WERI-Rb-1 (cell line): ENCODE measurements around the gene ANKH.

Experiments
- DNase-seq: peaks from one replicate; pipeline ENCODE4 v3.0.0-alpha.2; 2020
- H3K27ac ChIP-seq: fragments of 250-450 bp; sonication (Bioruptor Pico); 2 replicates; pipeline ENCODE4 v1.5.1; 2020; ENCODE audit warnings: mild to moderate bottlenecking, moderate library complexity
- H3K27me3 ChIP-seq: fragments of 250-450 bp; sonication (Bioruptor Pico); 2 replicates; pipeline ENCODE4 v1.5.1; 2021; ENCODE audit warnings: mild to moderate bottlenecking, low read depth, moderate library complexity; ENCODE audit not compliant: insufficient read depth, severe bottlenecking
- H3K36me3 ChIP-seq: fragments of 250-450 bp; sonication (Bioruptor Pico); 2 replicates; pipeline ENCODE4 v1.5.1; 2020; ENCODE audit warnings: mild to moderate bottlenecking, moderate library complexity
- H3K4me3 ChIP-seq: 2 replicates; pipeline ENCODE4 v1.5.1; 2011; ENCODE audit warnings: low read depth, mild to moderate bottlenecking, control low read depth, low read length
- H3K9me3 ChIP-seq: fragments of 250-450 bp; sonication (Bioruptor Pico); 2 replicates; pipeline ENCODE4 v1.5.1; 2021; ENCODE audit warnings: mild to moderate bottlenecking, moderate library complexity; ENCODE audit not compliant: severe bottlenecking
- TF ChIP-seq, protein P1 (sequence below): IDR thresholded peaks from 2 replicates; pipeline ENCODE4 v1.5.1; 2011; ENCODE audit warnings: low read depth, mild to moderate bottlenecking, control low read depth, inconsistent platforms, low read length

Gene ANKH

DNA sequence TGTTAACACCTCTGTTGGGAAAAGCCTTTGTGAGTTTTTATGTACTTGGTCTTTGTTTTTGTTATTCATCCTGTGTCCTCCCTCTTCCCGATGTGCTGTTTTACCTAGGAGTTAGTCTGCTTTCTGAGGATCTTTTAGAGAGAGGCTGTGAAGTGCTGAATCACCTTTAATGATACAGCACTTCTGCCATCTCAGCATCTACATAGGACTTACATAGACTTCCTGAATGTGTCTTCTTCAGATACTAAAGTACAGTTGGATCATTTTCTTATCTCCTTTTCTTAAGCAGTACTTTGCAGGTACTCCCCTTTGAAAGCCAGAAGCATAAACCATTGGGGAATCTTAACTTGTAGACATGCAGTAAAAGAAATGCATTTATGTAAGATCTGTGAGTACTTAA, 175.5 kb downstream of the ANKH start:
- DNase-seq: no peak
- H3K36me3 ChIP-seq: peaks cover 77% of the 10 kb centered on the region
- no peaks in the 10 kb centered on the region for H3K27me3 ChIP-seq
- H3K4me3 ChIP-seq: no peak overlapping the region
- no peaks in the 10 kb centered on the region for H3K9me3 ChIP-seq
- TF ChIP-seq, protein P1, sequence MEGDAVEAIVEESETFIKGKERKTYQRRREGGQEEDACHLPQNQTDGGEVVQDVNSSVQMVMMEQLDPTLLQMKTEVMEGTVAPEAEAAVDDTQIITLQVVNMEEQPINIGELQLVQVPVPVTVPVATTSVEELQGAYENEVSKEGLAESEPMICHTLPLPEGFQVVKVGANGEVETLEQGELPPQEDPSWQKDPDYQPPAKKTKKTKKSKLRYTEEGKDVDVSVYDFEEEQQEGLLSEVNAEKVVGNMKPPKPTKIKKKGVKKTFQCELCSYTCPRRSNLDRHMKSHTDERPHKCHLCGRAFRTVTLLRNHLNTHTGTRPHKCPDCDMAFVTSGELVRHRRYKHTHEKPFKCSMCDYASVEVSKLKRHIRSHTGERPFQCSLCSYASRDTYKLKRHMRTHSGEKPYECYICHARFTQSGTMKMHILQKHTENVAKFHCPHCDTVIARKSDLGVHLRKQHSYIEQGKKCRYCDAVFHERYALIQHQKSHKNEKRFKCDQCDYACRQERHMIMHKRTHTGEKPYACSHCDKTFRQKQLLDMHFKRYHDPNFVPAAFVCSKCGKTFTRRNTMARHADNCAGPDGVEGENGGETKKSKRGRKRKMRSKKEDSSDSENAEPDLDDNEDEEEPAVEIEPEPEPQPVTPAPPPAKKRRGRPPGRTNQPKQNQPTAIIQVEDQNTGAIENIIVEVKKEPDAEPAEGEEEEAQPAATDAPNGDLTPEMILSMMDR: no peak
- no peak overlapping the region for H3K27ac ChIP-seq

DNA sequence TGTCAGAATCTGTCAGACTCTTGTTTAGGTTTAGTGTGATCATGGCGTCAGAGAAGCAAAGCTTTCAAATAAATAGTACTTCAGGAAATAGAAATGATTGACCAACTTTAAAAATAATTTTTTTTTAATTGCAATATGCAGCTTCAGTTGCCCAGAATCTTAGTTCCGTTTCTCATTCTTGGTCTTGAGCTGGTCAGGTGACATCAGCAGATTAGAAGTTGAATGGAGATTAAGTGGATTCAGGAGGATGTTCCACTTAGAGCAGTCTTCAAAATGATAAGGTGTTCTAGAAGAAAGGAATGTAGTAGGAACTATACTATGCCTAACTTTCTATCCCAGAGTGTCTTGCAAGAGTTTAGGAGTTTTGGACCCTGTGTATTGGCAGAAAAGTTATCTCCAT, 176.4 kb downstream of the ANKH start:
- Histone ChIP-seq H3K9me3 (no peaks in the 10 kb centered on the region), H3K27me3 (no peaks in the 10 kb centered on the region), H3K4me3 (no peak overlapping the region), H3K27ac (no peak overlapping the region), H3K36me3 (peaks cover 86% of the 10 kb centered on the region)
- DNase-seq: no peak
- TF ChIP-seq, protein P1: no peak

DNA sequence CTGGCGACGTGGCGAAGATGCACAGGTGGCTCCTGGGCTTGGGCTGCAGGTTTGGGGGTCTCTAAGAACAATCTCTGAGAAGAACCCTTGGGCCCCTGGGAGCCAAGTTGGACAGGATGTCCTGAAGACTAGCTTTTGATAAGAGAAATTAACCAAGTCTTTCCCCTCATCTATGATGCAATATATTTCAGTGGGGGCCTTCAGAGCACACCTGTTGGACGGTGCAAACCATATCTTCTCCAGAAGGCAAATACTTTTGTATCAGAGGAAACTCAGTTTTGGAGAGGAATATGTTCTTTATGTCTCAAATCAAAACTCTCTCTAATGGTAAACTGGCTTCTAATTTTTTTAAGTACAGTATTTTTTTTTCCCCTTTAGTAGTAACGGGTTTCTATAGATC, 178.5 kb downstream of the ANKH start:
- H3K4me3 ChIP-seq: no peak overlapping the region
- TF ChIP-seq, protein P1: no peak
- H3K27me3 ChIP-seq: no peaks in the 10 kb centered on the region
- no peak for DNase-seq
- H3K36me3 ChIP-seq: peaks cover 87% of the 10 kb centered on the region
- H3K9me3 ChIP-seq: no peaks in the 10 kb centered on the region
- H3K27ac ChIP-seq: no peak overlapping the region

DNA sequence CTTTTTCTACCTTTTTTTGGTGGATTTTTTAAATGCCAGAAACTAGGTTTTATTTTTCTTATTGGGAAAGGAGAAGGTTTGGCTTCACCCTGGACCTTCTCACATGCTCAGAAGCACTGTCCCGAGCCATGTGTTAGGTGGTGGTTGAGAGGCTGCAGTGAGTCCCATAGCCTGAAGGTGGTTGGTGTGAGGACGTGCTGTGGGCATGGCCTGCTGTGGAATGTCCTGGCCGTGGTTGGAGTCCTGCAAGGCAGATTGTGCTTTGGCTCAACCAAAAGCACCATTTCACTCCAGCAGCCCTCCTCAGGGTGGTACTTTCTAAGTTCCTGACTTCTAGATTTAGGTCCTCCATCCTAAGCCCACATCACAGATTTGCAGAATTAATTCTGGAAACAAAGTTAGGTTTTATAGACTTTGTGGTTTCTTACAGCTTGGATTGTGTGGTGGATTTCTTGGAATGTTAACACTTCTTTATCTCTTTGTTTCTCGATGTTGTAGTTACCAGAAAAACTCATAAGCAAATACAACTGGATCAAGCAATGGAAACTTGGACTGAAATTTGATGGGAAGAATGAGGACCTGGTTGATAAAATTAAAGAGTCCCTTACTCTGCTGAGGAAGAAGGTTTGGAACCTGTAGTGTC, 184.4 kb downstream of the ANKH start:
- H3K36me3 ChIP-seq: peaks cover 67% of the 10 kb centered on the region
- no peak for DNase-seq

DNA sequence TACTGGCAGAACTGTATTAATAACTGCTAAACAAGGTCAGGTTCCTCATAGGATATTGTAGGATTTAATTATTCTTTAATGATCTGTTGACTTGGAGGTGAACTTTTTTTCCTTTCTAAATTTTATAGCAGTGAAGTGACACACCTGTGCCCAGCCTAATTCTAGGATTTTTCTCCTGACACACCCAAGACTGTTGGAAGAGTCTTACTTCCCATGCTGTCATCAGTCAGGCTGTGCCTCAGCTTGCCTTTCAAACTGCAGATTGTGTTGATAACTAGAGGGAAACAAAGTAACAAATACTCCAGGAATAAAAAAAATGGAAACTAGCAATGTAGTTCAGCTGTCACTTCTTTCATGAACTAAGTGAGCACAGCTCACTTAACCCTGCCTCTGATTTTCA, 185.1 kb downstream of the ANKH start:
- Histone ChIP-seq H3K9me3 (no peaks in the 10 kb centered on the region), H3K27me3 (no peaks in the 10 kb centered on the region), H3K4me3 (no peak overlapping the region), H3K36me3 (peaks cover 67% of the 10 kb centered on the region), H3K27ac (no peak overlapping the region)
- TF ChIP-seq, protein P1: no peak
- DNase-seq: no peak

More for the DNA sequence above, 184.4 kb downstream of the ANKH start:
- no peaks in the 10 kb centered on the region for H3K9me3 ChIP-seq
- H3K27me3 ChIP-seq: no peaks in the 10 kb centered on the region
- TF ChIP-seq, protein P1: no peak
- H3K27ac ChIP-seq: no peak overlapping the region
- no peak overlapping the region for H3K4me3 ChIP-seq

DNA sequence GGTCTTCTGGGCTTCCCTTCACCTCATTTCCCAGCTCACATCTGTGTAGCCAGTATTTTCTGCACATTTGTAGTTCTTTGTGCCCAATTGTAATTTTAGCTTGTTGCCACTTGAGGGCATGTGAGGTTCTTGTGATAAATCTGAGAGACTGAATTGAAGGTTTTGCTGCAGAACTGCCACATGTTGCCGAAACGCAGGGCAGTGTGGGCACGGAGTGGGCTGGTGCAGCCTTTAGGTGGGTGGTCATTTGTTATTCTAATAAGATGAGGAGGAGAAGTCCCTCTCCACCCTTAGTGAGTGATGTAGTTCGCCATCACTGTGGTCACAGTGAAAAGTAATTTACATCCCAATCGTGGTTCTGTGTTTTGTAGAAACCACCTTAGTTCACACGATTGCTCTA, 185.8 kb downstream of the ANKH start:
- no peak overlapping the region for H3K4me3 ChIP-seq
- H3K27ac ChIP-seq: no peak overlapping the region
- TF ChIP-seq, protein P1: peak; percentile 64
- no peaks in the 10 kb centered on the region for H3K9me3 ChIP-seq
- no peaks in the 10 kb centered on the region for H3K27me3 ChIP-seq
- peaks cover 66% of the 10 kb centered on the region for H3K36me3 ChIP-seq
- peak; percentile 37 for DNase-seq
